Calu3 (cell line): Measurements from ENCODE around the gene TMCO6. TPM values are rescaled to one million over a fixed set of nuclear protein-coding genes. Genes with fewer than 3 reads are reported as not detected.

Experiments
- BruUV-seq: library from RNA; stranded (reverse); fragments of 400-500 nt; replicated peaks from 2 replicates; lab custom pipeline; 2021; lab: Mats Ljungman, UMichigan
- CTCF ChIA-PET: fragments of 300-600 bp; sonication (Branson Sonifier 250); formaldehyde crosslinking; loops from one replicate; lab custom pipeline; 2022; ENCODE audit warnings: antibody characterized with exemption; lab: Charles Lee
- DNase-seq: peaks from one replicate; pipeline ENCODE4 v3.0.0; 2022
- H3K27ac Mint-ChIP-seq: one replicate; pipeline ENCODE4 v1.8.0; 2022; ENCODE audit warnings: mixed read lengths; ENCODE audit not compliant: unreplicated experiment
- H3K27me3 Mint-ChIP-seq: one replicate; pipeline ENCODE4 v1.8.0; 2022; ENCODE audit warnings: mixed read lengths; ENCODE audit not compliant: unreplicated experiment
- H3K36me3 Mint-ChIP-seq: one replicate; pipeline ENCODE4 v1.8.0; 2022; ENCODE audit warnings: mild to moderate bottlenecking, moderate library complexity, mixed read lengths; ENCODE audit not compliant: insufficient read depth, unreplicated experiment
- H3K4me1 Mint-ChIP-seq: one replicate; pipeline ENCODE4 v1.8.0; 2022; ENCODE audit warnings: mild to moderate bottlenecking, low read depth, mixed read lengths; ENCODE audit not compliant: unreplicated experiment
- H3K4me3 Mint-ChIP-seq: one replicate; pipeline ENCODE4 v1.8.0; 2022; ENCODE audit warnings: mild to moderate bottlenecking, low read depth, moderate library complexity, mixed read lengths; ENCODE audit not compliant: unreplicated experiment
- H3K9me3 Mint-ChIP-seq: one replicate; pipeline ENCODE4 v1.8.0; 2022; ENCODE audit warnings: low read depth, mixed read lengths; ENCODE audit not compliant: unreplicated experiment
- CTCF ChIP-seq: fragments of 200-600 bp; IDR thresholded peaks from one replicate; pipeline ENCODE4 v1.8.0; 2022; ENCODE audit warnings: antibody characterized with exemption; ENCODE audit not compliant: unreplicated experiment
- intact Hi-C: fragments of 100-400 bp; cut with micrococcal nuclease; formaldehyde crosslinking; loops from one replicate; pipeline ENCODE4 v1.10.0; 2022; ENCODE audit not compliant: unreplicated experiment
- total RNA-seq: library from RNA; stranded (reverse); gene quantifications from 2 replicates; pipeline ENCODE4 v1.2.3, GENCODE V29; 2022

TMCO6 gene
- total RNA-seq, 1 experiment from 2014 or later, result 30.9 TPM

GRCh38 chr5:140633021-140633471 lies 6.2 kb upstream of the TMCO6 start, which contains the start of gene CD14:
CD14 (minus strand) TSS chr5:140633175; CDS start chr5:140633071, 104 bp downstream.
- peak; percentile 66 for DNase-seq
- Mint-ChIP-seq H3K4me3 (peak within 1 kb of the TSS; percentile 81), H3K9me3 (peaks cover 3% of the 10 kb centered on the region), H3K36me3 (peaks cover 18% of the 10 kb centered on the region), H3K27ac (peak within 1 kb of the TSS; percentile 39), H3K27me3 (peaks cover 14% of the 10 kb centered on the region), H3K4me1 (peaks cover 29% of the 10 kb centered on the region)
- intact Hi-C loops, result loop anchor here (2.0 to 10.0 kb wide), 2 partner anchors 228 to 260 kb away; partner anchors contain the start of gene ANKHD1
- no TSS peak for BruUV-seq
- CTCF ChIA-PET, result interaction anchor here (1.0 to 2.0 kb wide), 5 partner anchors 14 to 85 kb away, joined by 3 to 8 read pairs (median 7); partner anchors contain the start of genes EIF4EBP3, IK, NDUFA2 and SRA1
- no peak for TF ChIP-seq CTCF

- DNase-seq, result no peak
- H3K27me3 Mint-ChIP-seq, result peaks cover 14% of the 10 kb centered on the region
- CTCF ChIA-PET, result interaction anchor here (1.0 to 2.0 kb wide), 3 partner anchors 14 to 86 kb away, joined by 7 to 8 read pairs (median 7); partner anchors contain the start of genes EIF4EBP3, IK, NDUFA2 and SRA1
- H3K27ac Mint-ChIP-seq, result peak overlapping the region; percentile 39
- no TSS peak for BruUV-seq
- peaks cover 34% of the 10 kb centered on the region for H3K4me1 Mint-ChIP-seq
- intact Hi-C loops, result loop anchor here (2.0 to 10.0 kb wide), 2 partner anchors 229 to 261 kb away; partner anchors contain the start of gene ANKHD1
- H3K9me3 Mint-ChIP-seq, result no peaks in the 10 kb centered on the region
- no peak for TF ChIP-seq CTCF
- peak overlapping the region; percentile 81 for H3K4me3 Mint-ChIP-seq
- peaks cover 19% of the 10 kb centered on the region for H3K36me3 Mint-ChIP-seq
These were observed 5.8 kb upstream of the TMCO6 start for GRCh38 chr5:140633501-140633900.

GRCh38 chr5:140634103-140634502 lies 5.1 kb upstream of the TMCO6 start:
- H3K9me3 Mint-ChIP-seq, result no peaks in the 10 kb centered on the region
- H3K4me3 Mint-ChIP-seq, result no peak overlapping the region
- CTCF ChIA-PET, result interaction anchor here (2.0 kb wide), 1 partner anchor 86 kb away, joined by 7 read pairs; the partner anchor contains the start of gene EIF4EBP3
- H3K4me1 Mint-ChIP-seq, result peaks cover 40% of the 10 kb centered on the region
- peaks cover 25% of the 10 kb centered on the region for H3K36me3 Mint-ChIP-seq
- H3K27ac Mint-ChIP-seq, result no peak overlapping the region
- intact Hi-C loops, result loop anchor here (10.0 kb wide), 1 partner anchor 229 kb away; the partner anchor contains the start of gene ANKHD1
- BruUV-seq, result no TSS peak
- H3K27me3 Mint-ChIP-seq, result peaks cover 14% of the 10 kb centered on the region
- DNase-seq, result no peak
- TF ChIP-seq CTCF, result no peak

- no TSS peak for BruUV-seq
- Mint-ChIP-seq H3K27me3 (peaks cover 12% of the 10 kb centered on the region), H3K27ac (no peak overlapping the region), H3K9me3 (no peaks in the 10 kb centered on the region), H3K36me3 (peaks cover 39% of the 10 kb centered on the region), H3K4me3 (no peak overlapping the region), H3K4me1 (peaks cover 50% of the 10 kb centered on the region)
- intact Hi-C loops, result loop anchor here (1.0 to 10.0 kb wide), 2 partner anchors 60 to 231 kb away; partner anchors contain the start of gene ANKHD1
- no peak for TF ChIP-seq CTCF
- DNase-seq, result no peak
- CTCF ChIA-PET, result interaction anchor here (0.7 to 1.8 kb wide), 6 partner anchors 12 to 838 kb away, joined by 3 to 7 read pairs (median 4); partner anchors contain the start of genes APBB3, EIF4EBP3, IK and NDUFA2
These were observed 3.7 kb upstream of the TMCO6 start for GRCh38 chr5:140635291-140636257.
